Activated CD8-positive, alpha-beta memory T cell treated with anti-CD3 and anti-CD28 coated beads for 48 hours (primary cell): ENCODE results near the gene TAF11L9.
"Not testable (repeated sequence)": the region's sequence is repeated elsewhere in the genome, so short reads cannot be mapped to it uniquely, and the experiment has no call there.

Source experiments
- DNase-seq, 3 experiments: peaks; one replicate each; pipeline ENCODE4 v3.0.0-alpha.2; 2020; ENCODE audit warnings: low read depth in 2 of 3, low spot score in 2 of 3

TAF11L9 gene

GRCh38 chr5:17594255-17594654 is at the start of gene TAF11L9:
Gene TAF11L9 (minus strand): TSS chr5:17594394.
- not testable (repeated sequence) for DNase-seq

DNA sequence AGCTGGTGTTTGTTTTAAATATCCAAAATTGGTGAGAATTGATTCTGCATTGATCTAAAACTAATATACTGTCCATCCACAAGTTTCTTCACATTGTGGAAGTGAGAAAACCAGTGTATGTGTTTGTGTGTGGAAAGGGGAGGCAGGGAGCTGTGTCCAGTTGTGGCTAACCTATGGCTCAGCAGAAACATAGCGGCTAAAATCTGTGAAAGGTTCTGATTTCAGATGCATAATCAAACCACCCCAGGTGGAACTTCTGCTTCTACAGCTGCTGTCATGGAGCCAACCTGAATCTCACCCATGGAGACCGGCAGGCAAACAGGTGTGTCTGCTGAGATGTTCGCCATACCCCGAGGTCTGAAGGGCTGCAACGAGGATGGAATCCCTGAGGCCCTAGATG is 40.0 kb upstream of the TAF11L9 start, which contains the start of gene TAF11L14:
Gene TAF11L14, plus strand, starts transcription at position 301 of the 400 bp plus-strand sequence.
- DNase-seq: no peak

GRCh38 chr5:17631788-17632187 is 37.6 kb upstream of the TAF11L9 start, which contains the start of gene TAF11L13:
Gene TAF11L13 (plus strand): TSS chr5:17632088.
- DNase-seq: not testable (repeated sequence)

DNA sequence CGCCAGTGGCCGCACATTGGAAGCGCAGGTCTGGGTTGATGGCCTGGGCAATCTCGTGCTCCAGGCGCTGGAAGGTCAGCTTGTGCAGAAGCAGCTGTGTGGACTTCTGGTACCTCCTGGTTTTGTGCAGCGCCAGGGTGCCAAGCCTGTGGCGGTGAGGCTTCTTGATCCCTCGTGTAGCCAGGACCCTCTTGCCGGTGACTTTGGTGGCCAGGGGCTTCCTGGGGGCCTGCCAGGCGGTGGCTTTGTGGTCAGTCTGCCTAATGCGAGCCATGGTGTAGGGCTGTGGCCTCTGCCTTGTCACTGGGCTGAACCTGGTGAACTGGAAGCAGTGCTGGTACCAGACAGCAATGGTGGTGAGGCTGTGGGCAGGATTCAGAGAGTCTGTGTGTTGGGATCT is 31.5 kb upstream of the TAF11L9 start:
- no peak for DNase-seq

- no peak for DNase-seq
Measured at GRCh38 chr5:17620627-17621026, 26.4 kb upstream of the TAF11L9 start.

DNA sequence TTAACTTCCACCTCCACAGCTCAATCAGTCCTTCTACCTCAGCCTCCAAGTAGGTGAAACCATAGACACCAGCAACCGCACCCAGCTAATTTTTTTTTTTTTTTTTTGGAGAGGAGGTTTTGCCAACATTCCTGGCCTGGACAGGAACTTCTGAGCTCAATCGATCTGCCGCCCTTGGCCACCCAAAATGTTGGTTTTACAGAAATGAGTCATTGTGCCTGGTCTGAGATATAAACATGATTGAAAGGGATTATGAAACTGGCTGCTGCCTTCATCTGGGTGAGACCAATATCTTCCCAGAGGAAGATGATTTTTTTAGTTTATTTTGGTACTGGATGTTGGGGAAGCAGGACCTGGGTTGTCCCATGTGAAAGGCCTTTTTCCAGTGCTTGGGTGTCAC is 25.2 kb upstream of the TAF11L9 start:
- no peak for DNase-seq

DNA sequence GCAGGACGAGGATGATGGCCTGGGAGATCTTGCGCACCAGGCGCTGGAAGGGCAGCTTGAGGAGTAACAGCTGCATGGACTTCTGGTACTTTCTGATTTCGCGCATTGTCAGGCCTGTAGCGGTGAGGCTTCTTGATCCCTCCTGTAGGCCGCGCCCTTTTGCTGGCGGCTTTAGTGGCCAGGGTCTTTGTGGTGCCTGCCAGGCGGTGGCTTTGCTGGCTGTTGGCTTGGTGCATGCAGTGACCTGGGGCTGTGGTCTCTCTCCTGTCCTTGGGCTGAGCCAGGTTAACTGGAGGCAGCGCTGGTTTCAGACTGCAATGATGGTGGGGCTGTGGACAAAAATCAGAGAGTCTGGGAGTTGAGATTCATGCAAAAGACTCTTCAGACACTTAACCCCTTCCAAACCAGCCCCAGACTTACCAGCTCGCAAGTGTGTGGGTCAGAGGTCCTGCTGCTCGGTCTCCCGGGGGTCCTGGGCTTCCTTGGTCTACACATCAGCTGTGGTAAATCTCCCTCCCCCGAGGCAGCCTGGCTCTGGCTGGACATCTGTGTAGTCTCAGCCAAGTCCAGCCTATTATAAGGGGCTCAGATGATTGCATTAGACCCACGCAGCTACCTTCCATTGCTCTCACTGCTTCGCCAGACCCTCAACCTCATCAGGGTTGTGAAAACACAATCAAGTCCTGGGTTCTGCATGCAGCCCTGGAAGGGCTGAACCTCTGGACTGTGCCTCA is 20.8 kb upstream of the TAF11L9 start:
- no peak for DNase-seq

DNA sequence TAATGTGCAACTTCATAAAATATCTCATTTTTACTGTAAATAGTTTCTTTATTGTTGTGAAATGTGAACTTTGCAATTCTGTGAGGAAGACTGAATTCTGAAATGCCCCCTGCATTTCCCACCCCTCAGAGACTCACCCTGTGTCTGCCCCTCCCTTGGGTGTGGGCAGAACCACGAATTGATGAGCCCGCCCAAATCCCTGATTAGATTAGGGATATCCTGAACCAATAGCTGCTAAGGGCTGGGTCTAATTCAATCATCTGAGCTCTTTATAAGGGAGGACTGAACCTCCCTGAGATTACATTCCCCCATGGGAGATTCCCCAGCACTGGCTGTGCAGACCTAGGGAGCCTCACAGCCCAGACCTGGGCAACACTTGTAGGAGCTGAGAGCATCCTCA is 15.9 kb upstream of the TAF11L9 start, which contains the start of gene TAF11L12:
Gene TAF11L12, plus strand, starts transcription at position 301 of the 400 bp plus-strand sequence.
- not testable (repeated sequence) for DNase-seq

DNA sequence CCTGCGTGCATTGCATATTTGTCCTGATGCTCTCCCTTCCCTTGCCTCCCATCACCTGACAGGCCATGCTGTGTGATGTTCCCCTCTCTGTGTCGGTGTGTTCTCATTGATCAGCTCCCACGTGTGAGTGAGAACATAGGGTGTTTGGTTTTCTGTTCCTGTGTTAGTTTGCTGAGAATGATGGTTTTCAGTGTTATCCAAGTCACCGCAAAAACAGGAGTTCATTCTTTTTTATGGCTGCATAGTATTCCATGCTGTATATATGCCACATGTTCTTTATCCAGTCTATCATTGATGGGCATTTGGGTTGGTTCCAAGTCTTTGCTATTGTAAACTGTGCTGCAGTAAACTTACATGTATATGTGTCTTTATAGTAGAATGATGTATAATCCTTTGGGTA is 13.3 kb upstream of the TAF11L9 start:
- not testable (repeated sequence) for DNase-seq

- DNase-seq: no peak
Measured at GRCh38 chr5:17604951-17605350, 10.8 kb upstream of the TAF11L9 start.

DNA sequence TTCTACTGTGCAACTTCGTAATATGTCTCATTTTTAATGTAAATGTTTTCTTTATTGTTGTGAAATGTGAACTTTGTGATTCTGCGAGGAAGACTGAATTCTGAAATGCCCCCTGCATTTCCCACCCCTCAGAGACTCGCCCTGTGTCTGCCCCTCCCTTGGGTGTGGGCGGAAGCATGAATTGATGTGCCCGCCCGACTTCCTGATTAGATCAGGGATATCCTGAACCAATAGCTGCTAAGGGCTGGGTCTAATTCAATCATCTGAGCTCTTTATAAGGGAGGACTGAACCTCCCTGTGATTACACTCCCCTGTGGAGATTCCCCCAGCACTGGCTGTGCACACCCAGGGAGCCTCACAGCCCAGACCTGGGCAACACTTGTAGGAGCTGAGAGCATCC is 9.7 kb upstream of the TAF11L9 start, which contains the start of gene TAF11L11:
Gene TAF11L11, plus strand, starts transcription at position 304 of the 400 bp plus-strand sequence.
- DNase-seq: not testable (repeated sequence)

GRCh38 chr5:17597728-17598127 is 3.5 kb upstream of the TAF11L9 start, which contains the start of gene TAF11L10:
Gene TAF11L10 (minus strand): TSS chr5:17597828.
- not testable (repeated sequence) for DNase-seq

- not testable (repeated sequence) for DNase-seq
Measured at GRCh38 chr5:17590860-17591259, 3.3 kb downstream of the TAF11L9 start, which contains the start of gene TAF11L8. Gene TAF11L8 (minus strand): TSS chr5:17590960.

GRCh38 chr5:17585658-17586057 is 8.5 kb downstream of the TAF11L9 start, which contains the start of gene TAF11L7:
Gene TAF11L7 (minus strand): TSS chr5:17585758.
- not testable (repeated sequence) for DNase-seq
